Omental fat pad (tissue), 4 donors: ENCODE measurements around the gene ACOT12. TPM values are rescaled to one million over a fixed set of nuclear protein-coding genes. Genes with fewer than 3 reads are reported as not detected.
A peak's percentile ranks its signal among the peaks of the same experiment; 100 is the strongest.

Experiments used
- ATAC-seq: fragments of 150-250 bp; one replicate; pipeline ENCODE4 v1.9.1; 2016; ENCODE audit warnings: mild to moderate bottlenecking, moderate library complexity; ENCODE audit not compliant: low FRiP score
- DNase-seq: peaks from one replicate; pipeline ENCODE4 v3.0.0-alpha.2; 2019; ENCODE audit warnings: low spot score
- total RNA-seq, 4 donors: library from RNA; depleted of rRNA; stranded (reverse); fragments of >200 nt; gene quantifications; one replicate each; pipeline ENCODE4 v1.1.0, GENCODE V29; 2016
- TF ChIP-seq, protein P1 (sequence below), 3 donors: fragments of 450-650 bp; IDR thresholded peaks; one replicate each; pipeline ENCODE4 v1.5.1; 2016 to 2017; ENCODE audit warnings: antibody characterized with exemption in 3 of 3, mild to moderate bottlenecking in 3 of 3, moderate library complexity in 2 of 3

Gene ACOT12
- total RNA-seq, 4 donors from 2014 or later = not detected

DNA sequence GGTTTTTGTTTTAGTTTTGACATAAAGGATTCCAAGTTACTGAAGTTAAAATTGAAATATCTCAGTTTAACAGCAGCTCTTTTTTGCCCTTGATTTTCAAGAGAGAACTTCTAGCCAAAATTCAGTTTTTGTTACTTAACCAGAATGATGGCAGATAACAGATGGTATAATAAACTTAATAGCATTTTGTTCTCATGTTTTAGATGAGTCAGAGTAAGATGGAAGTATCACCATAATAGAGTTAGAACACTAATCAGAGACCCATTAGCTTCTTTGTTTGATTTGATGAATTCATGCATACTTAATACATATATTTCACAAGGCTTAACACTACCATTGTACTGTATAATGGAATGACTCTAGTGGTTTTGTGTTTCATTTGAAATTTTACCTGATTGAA lies 80.7 kb downstream of the ACOT12 start:
- TF ChIP-seq, protein P1, sequence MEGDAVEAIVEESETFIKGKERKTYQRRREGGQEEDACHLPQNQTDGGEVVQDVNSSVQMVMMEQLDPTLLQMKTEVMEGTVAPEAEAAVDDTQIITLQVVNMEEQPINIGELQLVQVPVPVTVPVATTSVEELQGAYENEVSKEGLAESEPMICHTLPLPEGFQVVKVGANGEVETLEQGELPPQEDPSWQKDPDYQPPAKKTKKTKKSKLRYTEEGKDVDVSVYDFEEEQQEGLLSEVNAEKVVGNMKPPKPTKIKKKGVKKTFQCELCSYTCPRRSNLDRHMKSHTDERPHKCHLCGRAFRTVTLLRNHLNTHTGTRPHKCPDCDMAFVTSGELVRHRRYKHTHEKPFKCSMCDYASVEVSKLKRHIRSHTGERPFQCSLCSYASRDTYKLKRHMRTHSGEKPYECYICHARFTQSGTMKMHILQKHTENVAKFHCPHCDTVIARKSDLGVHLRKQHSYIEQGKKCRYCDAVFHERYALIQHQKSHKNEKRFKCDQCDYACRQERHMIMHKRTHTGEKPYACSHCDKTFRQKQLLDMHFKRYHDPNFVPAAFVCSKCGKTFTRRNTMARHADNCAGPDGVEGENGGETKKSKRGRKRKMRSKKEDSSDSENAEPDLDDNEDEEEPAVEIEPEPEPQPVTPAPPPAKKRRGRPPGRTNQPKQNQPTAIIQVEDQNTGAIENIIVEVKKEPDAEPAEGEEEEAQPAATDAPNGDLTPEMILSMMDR (IDR thresholded peaks at IDR 0.05) = no peak
- ATAC-seq (no peak), DNase-seq (no peak)

DNA sequence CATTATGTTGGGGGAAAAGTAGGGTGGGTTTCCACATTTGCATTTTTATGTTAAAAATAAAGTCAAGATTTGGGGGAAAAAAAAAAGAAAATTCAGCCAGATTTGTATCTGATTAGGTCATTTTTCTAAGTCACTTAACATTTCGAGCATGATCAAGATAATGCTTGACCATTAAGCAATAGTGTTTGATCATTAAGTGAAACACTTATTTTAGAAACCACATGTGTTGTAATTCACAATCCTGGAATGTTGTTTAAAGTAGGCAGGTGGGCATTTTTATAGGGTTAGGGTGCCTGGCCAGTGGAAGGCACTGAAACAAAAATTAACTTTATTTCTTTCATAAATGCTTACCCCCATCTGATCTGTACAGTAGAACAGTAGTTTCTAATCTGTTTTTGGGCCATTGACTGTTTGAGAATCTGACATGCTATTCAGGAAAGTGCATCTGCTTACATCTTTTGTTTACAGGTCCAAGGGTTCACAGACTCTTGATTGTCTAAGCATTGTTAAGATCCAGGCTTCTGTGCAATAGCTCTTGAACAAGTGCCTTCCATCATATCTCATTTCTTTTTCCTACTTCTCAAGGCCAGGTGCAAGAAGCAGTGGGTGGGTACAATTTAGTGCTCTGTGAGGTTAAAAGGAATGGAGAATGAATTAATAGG lies 83.4 kb downstream of the ACOT12 start:
- ATAC-seq (no peak), DNase-seq (no peak)
- TF ChIP-seq, protein P1 (IDR thresholded peaks at IDR 0.05) = no peak

DNA sequence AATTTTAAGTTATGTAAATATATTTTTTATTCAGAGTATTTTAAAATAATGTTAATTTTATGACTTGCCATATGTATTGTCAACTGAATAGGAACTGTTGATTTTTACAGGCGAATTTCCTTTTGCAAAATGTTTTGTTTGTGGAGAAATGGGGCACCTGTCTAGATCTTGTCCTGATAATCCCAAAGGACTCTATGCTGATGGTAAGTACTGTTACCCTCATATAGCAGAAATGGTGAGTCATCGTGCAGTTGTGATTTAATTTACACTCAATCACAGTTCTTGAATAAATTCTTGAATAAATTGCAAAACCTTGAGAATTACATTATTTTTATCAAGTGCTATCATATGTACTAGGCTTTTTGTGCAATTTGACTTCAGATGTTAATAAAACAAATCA lies 85.1 kb downstream of the ACOT12 start:
- DNase-seq = no peak
- no peak for ATAC-seq
- TF ChIP-seq, protein P1 (IDR thresholded peaks at IDR 0.05) = no peak

DNA sequence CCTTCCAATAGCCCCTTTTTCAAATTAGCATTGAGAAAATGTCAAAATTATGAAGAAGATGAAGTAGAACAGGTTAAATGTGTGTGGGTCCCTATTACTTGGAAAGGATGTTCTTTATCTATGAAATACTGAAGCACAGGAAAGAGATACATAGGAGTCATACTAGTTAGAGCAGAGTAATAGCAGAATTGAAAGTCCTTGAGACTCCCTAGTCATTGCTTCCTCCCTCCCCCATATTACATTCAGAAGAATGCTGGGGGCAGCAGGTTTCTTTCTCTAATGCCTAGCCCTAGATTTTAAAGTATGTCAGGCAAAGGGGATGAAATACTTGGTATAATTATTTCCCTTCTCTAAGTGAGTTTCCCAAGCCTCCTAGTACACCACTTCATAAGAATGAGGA lies 88.1 kb downstream of the ACOT12 start:
- no peak for ATAC-seq
- TF ChIP-seq, protein P1 (IDR thresholded peaks at IDR 0.05) = no peak

DNA sequence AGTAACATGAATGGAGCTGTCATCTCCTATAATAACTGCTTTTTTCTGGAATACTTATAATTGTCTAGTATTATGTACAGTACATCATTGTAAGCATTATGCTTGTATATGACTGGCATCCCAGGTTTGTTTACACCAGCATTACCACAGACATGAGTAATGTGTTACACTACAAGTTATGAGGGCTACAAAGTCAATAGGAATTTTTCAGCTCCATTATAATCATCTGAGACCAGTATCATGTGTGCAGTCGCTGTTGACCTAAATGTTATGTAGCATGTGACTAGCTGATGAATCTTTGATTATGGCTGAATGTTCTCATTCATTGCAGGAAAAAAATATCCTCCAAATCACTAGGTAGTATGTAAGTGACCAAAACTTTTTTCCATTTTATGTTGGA lies 90.4 kb downstream of the ACOT12 start:
- TF ChIP-seq, protein P1 (IDR thresholded peaks at IDR 0.05) = no peak
- DNase-seq = no peak
- no peak for ATAC-seq

More for the DNA sequence above, 88.1 kb downstream of the ACOT12 start:
- no peak for DNase-seq

DNA sequence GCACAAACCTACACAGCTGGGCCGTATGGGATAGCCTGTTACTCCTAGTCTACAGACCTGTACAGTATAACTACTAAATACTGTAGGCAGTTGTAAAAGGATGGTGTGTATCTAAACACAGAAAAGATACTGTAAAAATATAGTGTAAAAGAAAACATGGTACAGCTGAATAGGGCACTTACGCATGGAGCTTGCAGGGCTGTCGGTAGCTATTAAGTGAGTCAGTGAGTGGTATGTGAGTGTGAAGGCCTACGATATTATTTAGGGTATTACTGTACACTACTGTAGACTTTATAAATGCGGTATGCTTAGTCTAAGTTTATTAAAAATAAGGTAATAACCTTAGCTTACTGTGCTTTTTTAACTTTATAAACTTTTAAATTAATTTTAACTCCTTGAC lies 91.3 kb downstream of the ACOT12 start:
- no peak for ATAC-seq
- DNase-seq = no peak
- TF ChIP-seq, protein P1 (IDR thresholded peaks at IDR 0.05) = no peak

DNA sequence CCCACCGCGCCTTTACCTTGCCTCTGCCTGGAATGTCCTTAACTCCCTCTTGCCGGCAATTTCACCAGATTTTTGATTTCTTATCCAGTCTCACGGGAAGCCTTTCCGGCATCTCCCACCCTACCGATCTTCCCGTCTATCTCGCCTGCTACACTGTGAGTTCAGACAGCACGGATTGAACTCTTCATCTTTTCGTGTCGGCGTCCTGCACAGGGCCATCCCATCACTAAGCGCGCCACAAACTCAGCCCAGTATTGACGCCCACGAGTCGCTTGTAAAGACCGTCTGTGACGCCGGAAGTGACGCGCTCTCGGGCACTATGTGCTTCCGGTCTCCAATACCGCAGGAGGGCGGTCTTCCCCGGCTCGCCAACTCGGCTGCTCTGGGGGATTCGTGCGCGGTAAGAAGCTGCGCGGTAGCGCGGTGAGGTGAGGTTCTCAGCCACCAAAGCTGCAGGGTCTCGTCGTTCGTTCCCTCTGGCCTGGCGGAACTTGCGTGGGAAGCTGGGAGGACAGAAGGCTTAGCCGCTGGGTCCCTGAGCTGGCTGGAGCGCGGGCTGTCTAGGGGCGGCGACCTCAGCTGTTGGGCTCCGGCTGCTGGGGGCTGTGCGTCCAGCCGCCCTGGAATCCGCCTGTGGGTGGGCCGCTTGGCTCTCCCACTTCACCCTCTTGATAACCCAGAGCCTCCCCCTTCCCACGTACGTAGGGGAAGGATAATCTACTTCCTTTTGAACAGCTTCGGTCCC lies 92.5 kb downstream of the ACOT12 start, which contains the start of gene ZCCHC9:
Gene ZCCHC9, plus strand, starts transcription at position 317 of the 745 bp plus-strand sequence. CDS start 3,171 bp downstream, outside the sequence.
- TF ChIP-seq, protein P1 (IDR thresholded peaks at IDR 0.05) = no peak
- DNase-seq (peak; percentile 80), ATAC-seq (peak; percentile 99)
